RCC 7860 (cell line): ENCODE results near the gene KRT86.
"Not testable (repeated sequence)": the region's sequence is repeated elsewhere in the genome, so short reads cannot be mapped to it uniquely, and the experiment has no call there.

Experiments
- DNase-seq: peaks from one replicate; pipeline ENCODE4 v3.0.0-alpha.2; 2015; ENCODE audit warnings: low spot score
- FAIRE-seq: peaks from 2 replicates; lab custom pipeline; 2012; peaks lifted over from hg19 to GRCh38; lab: Jason Lieb, UNC

KRT86 gene

DNA sequence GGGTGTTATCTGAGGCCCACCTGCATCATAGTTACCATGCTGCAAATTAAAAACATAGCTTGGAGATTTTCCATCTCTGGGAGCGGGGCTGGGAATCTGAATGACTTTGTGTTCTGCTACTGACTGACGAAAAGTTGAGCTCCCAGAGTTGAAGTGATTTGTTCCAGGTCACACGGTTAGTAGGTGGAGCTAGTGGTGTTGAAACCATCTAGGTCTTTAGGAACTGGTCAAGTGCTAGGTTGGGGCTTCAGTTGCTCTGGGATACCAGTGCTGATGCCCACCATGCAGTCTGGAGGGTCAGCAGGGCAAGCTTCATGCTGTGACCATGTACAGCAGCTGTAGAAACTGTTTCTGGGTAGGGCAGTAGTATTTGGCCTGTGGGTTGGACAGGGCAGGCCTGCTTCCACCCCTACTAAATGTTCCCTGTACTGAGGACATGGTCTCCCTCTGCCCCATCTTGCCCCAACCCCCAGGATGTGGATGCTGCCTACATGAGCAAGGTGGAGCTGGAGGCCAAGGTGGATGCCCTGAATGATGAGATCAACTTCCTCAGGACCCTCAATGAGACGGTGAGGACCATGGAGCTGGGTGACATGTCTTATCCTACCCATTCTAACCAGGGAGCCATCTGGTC, 36.1 kb upstream of the KRT86 start:
- FAIRE-seq = no peak
- DNase-seq = no peak

DNA sequence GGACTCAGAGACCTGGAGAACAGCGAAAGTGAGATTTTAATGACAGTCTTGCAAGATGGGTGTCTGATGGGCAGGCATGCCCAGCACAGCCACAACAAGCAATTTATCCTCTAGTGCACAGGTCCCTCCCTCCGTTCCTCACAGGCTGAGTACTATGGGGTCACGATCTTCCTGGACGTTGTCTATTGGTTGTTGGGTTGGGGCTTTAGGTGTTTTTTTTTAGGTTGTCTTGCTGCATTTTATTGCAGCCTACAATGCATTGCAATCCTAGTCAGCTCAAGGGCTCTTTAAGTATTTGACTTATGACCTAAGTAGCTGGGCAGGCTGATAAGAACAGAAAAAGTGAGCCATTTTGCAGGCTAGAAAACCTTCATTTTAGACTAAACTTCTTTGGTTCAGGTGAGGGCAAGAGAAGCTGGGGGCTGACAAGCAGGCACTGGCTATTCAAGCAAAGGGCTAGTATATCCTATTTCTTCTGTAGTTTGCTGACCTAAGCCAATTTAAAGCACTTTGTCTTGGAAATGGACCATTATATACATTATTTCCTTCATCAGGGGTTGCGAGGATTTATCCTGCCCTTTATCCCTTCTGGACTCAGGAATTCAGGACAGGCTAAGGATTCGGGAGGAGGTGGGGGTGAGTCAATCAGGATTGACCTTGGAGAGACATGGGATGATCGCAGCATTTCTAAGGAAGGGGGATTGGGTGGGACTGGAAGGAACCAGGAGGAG, 35.4 kb upstream of the KRT86 start:
- DNase-seq = no peak
- FAIRE-seq = no peak

- DNase-seq = no peak
- FAIRE-seq = no peak
These were observed 34.7 kb upstream of the KRT86 start for GRCh38 chr12:52239767-52240166.

- DNase-seq, FAIRE-seq: not testable (repeated sequence)
These were observed 34.2 kb upstream of the KRT86 start for GRCh38 chr12:52240247-52240646.

- DNase-seq = no peak
- no peak for FAIRE-seq
These were observed 33.1 kb upstream of the KRT86 start for GRCh38 chr12:52241205-52241842.

DNA sequence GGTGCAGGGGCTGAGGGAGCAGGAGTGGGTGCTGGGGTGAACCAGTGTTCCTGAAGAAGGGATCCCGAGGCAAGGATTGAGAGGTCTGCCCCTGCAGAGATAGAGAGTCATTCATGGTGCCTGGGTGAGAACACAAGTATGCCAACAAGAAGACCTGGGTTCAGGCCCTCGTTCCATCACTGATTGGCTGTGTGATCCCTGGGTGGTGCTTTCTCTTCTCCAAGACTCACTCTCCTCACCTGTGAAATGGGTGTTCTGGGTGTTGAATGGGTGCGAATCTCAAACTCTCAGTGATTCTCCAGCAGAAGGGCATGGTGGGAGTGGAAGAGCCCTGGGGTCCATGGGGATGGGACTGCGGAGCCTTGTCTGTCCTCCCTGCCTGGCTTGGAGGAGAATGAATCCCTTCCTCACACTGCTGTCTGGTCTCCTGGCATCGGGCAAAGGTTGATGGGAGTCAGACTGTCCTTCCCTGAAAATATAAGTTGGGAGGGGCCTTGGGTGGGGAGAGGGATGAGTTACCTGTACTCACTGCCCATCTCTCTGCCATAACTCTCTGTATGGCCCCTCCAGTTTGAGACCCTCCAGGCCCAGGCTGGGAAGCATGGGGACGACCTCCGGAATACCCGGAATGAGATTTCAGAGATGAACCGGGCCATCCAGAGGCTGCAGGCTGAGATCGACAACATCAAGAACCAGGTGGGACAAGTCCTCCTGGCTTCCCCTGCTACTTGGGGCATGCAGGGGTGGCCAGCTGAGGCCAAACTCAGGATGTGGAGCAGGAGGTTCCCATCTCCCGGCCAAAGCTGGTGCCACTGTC, 31.8 kb upstream of the KRT86 start:
- FAIRE-seq (no peak), DNase-seq (no peak)

- FAIRE-seq = peak; percentile 81
- DNase-seq = peak; percentile 72
These were observed 31.1 kb upstream of the KRT86 start for GRCh38 chr12:52243259-52243855.

DNA sequence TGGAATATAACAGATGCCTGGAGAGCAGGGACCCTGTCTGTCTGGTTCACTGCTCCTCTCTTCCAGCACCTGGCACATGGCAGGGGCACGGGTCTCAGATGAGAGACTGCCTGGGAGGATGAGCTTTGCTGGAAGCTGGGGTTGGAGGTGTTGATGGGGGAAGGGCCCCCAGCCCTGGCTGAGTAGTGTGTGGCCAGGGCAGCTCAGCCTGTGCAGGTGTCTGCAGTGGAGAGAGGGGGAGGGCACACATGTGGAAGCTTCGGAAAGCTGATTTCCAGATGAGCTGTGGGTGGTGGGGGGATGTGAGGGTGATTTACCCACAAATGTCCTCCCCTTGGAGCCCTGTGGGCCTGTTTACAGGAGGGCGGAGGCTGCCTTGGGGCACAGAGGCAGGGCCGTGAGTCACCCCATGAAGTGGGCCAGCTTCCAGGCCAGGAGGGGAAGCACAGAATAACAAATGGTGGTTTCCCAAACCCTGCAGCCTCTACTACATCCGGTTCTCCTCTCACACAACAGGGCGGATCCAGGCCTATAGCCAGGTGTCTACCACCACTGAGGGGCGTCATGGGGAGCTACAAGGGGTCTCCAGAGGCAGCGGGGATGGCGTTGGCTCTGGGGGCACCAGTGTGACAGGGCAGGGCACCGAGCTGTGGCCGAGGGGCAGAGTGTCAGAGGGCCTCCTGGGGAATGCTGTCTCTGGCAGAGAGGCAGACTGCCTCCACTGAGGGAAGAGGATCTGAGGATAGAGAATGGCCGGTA, 30.4 kb upstream of the KRT86 start:
- DNase-seq = peak; percentile 80
- peak; percentile 83 for FAIRE-seq

DNA sequence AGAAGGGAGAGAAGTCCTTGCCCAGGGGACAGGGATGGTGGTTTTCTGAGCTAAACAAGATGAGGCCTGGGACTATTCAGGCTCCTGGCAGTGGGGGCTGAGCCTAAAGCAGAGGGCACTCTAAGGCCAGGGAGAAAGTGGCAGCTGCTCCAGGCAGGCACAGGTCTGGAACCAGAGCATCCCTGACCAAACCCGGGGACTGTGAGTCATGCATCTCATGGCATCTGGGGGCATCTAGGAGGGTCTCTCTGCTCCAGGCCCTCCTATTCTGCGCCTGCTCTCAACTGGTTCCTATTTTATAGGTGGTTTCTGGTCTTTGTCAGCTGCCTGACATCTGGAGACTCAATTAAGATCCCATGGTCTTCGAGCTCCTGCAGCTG, 29.8 kb upstream of the KRT86 start:
- no peak for DNase-seq

DNA sequence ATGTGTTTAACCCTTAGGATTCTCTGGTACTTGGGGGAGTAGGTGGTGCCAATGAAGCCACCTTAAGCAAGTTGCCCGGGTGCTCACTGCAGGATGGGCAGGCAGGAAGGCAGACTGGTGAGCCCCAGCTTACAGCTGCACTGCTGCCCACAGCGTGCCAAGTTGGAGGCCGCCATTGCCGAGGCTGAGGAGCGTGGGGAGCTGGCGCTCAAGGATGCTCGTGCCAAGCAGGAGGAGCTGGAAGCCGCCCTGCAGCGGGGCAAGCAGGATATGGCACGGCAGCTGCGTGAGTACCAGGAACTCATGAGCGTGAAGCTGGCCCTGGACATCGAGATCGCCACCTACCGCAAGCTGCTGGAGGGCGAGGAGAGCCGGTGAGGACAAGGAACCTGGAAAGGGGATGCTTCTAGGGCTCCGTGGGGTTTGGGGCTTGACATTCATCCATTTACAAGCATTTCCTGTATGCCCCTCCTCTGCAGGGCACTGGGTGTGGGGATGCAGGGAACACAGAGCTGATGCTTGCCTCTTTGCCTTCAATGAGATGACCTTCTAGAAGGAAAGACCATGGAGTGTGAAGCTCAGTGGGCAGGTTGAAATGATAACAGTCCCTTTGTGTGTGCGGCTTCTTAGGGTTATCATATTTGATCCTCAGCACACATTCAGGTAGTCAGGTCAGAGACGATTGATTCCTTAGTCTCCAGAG, 29.0 kb upstream of the KRT86 start:
- DNase-seq (no peak), FAIRE-seq (no peak)

More for the DNA sequence above, 29.8 kb upstream of the KRT86 start:
- no peak for FAIRE-seq

DNA sequence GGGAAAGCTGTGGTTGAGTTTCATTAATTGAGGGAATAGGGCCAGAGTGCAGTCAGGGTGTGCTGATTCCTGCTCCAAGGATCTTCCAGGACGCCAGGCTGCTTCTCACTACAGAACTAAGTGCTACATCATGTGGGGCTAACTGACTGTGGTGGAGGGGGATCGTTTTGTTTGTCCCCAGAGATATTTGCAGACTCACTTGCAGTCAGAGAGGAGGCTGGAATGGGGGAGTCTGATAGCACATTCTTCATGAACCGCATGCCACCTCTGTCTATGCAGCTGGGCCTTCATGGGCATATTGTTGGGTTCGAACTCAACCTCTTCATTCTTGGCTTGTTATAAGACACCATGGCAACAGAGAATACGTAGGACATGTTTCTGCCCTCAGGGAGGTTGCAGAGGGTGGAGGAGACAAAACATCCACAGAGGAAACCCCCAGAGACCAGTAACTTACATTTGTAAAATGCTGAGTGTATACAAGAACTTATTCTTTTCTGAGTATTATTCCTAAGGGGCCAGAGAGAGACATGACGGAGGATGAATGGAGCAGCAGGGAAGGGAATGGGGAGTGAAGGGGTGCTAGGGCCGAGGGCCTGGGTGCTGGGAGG, 28.4 kb upstream of the KRT86 start:
- FAIRE-seq = no peak
- DNase-seq = no peak

DNA sequence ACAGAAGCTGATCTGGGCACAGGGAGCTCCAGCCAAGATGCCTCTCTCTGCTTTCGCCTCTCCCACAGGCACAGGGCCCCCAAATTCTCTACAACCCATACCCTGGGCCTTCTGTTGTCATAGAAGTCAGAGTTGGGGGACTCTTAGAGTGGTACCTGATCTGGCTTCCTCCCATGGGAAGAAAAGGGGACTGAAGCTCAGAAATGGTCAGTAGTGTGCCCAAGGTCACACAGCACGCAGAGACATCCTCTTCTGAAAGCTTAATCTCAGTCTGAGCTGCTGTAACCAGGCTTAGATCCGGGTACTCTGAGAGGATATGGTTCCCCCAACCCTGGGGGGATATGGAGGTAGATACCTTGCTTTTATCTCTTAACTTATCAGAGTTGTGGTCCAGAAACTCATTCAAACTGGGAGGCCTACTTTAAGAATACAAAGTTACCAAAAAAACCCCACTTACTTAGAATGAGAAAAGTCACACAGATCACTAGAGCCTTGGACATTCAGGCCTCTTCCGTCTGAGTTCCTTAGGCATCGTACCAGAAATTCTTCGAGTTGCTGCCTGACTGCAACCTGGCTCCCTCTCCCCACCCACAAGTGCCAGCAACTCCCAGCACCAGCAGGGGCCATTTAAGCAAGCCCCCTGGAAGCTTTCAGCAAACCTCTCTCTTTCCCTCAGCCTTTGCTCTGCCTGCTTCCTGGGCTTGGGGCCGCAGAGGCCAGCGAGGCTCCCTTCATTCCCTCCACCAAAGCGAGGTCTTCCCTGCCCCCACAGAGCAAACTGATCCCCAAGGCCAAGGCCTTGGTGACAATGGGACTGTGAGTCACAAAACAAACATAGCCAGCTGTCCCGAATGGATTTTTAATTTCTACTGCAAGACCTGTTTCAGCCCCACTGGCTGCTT, 27.5 kb upstream of the KRT86 start:
- FAIRE-seq = no peak

DNA sequence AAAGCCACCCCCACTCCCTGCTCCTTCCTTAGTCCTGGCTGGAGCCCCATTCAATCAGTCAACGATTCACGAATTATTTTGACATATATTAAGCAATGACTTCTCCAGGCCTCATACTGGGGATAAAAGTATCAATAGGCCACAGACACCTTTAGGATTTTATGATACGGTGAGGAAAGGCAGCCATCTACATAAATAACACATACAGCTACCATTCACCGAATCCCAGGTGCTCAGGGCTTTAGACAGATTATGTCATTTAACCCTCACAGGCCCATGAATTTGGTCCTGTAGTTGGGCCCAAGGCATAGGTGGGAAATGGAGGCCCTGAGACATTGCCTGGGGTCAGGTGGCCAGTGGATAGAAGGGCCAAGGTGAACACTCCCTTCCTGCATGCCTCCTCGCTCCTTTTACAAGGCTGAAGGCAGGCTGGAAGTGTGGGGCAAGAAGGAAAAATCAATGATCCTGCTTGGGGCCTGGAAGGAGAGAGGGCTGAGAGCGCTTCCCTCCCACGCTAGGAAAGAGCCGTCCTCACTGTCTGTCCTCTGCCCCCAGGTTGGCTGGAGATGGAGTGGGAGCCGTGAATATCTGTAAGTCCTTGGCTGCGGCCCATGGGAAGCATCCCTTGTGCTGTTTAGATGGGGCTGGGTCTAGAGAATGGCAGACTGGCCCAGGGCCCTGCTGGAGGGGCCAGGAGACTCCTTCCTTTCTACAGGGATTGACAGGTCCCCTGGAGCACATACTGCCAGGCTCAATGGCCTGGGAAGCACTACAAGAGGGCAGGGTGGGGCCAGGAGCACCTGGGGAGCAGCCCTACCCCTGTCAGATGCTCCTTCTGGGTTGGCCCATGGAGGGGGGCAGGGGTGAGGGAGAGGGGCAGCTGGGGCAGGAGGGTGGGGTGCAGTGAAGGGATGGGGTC, 26.6 kb upstream of the KRT86 start:
- FAIRE-seq (no peak), DNase-seq (no peak)

More for the DNA sequence above, 27.5 kb upstream of the KRT86 start:
- DNase-seq = peak; percentile 10

DNA sequence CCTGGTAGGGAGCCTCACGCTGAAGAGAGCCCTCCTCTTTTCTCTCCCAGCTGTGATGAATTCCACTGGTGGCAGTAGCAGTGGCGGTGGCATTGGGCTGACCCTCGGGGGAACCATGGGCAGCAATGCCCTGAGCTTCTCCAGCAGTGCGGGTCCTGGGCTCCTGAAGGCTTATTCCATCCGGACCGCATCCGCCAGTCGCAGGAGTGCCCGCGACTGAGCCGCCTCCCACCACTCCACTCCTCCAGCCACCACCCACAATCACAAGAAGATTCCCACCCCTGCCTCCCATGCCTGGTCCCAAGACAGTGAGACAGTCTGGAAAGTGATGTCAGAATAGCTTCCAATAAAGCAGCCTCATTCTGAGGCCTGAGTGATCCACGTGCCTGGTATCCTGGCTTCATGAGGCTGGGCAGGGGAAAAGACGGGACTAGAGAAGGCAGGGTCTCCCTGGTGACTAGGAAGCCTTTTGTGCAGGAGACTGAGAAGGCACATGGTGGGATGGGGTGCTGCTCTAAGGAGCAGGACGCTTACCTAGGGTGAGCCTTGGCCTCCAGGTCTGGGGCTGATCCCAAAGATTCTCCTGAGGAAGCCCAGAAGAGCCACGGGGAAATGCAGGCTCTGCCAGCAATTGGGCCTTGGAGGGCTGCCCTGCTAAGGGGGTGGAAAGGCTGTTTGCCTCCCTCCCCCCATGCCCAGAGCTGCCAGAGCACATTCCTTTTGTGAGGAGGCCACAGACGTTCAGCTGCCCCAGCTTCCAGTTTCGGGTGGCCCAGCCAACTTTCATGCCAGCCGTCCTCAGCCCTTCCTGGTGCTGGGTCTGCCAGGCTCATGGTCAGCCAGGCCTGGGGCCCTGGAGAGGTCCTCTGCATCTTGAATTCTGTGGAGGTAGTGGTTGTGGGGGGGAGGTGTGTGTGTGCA, 25.6 kb upstream of the KRT86 start:
- FAIRE-seq = no peak
- no peak for DNase-seq

DNA sequence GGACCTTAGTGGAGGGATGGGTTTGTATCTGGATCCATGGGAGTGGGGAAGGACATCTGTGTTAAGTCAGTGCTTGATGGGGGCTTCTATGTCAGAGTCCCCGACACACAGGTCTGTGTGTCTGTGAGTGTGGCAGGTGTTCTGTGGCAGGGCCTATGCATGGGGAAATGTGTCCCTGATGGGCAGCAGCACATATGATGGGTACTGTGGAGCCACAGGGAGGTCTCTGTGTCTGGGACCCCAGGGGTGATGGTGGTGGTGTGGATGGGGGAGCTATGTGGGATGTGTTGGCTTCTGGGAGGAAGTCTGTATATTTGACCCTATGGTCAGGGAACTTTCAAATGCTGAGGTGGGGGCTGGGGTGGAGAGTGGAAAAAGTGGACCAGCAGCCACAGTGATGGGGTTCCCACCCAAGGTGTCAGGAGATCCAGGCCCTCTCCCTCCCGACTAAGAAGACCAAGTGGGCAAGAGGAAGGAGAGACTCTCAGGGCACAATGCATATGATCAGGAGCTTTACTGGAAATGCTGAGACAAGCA, 24.9 kb upstream of the KRT86 start:
- FAIRE-seq (no peak), DNase-seq (no peak)
